Measurements from ENCODE around the gene PPP1R18.
"Not testable (repeated sequence)": the region's sequence is repeated elsewhere in the genome, so short reads cannot be mapped to it uniquely, and the experiment has no call there.

PPP1R18 gene

DNA sequence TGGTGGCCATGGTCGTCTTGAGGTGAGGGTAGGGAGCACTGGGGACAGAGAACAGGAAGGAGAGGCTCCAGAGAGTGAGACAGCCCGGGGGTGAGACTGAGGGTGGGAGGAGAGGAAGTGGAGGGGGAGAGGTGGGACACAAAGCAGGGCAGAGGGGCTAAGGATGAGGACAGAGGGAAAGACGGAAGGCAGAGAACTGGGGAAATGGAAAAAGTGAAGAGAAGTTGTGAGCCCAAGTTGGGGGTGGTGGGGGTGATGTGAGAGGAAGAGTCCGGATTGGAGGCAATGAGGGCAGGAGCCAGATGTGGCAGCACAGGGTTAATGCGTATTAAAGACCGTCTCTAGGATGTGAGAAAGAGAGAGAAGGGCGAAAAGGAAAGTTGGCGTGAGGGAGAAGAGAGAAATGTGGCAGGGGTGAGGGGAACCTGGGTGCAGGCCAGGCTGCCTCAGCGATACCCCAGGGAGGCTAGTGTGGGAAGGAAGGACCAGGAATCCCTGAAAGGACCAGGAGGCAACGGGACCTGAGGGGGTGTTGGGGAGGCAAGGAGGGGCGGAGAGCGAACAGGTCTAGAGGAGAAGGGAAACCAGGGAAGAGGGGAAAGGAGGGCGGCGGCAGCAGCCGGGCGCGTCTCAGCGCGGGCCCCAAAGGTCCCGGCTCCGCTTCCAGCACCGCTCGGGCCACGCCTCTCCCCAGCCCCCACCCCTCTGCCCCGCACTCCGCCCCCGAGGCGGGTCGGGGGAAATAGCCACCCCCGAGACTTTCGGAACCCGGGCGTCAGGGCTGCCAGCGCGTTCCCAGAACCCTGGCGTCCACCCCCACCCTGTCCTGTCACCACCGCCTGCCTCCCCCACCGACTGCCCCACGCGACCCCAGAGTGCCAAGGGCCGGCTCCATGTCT lies at the start of gene PPP1R18:
Gene PPP1R18 (minus strand): TSS at position 637 of the 899 bp plus-strand sequence. CDS start 627 bp downstream, at position 10.
- DNase-seq (ENCODE audit: low read depth), result no peak

- no peak for DNase-seq (ENCODE audit: low read depth)
These were observed 49.3 kb upstream of the PPP1R18 start for GRCh38 chr6:30735668-30736314.

GRCh38 chr6:30732237-30732943 lies 45.9 kb upstream of the PPP1R18 start:
- no peak for DNase-seq (ENCODE audit: low read depth)

DNA sequence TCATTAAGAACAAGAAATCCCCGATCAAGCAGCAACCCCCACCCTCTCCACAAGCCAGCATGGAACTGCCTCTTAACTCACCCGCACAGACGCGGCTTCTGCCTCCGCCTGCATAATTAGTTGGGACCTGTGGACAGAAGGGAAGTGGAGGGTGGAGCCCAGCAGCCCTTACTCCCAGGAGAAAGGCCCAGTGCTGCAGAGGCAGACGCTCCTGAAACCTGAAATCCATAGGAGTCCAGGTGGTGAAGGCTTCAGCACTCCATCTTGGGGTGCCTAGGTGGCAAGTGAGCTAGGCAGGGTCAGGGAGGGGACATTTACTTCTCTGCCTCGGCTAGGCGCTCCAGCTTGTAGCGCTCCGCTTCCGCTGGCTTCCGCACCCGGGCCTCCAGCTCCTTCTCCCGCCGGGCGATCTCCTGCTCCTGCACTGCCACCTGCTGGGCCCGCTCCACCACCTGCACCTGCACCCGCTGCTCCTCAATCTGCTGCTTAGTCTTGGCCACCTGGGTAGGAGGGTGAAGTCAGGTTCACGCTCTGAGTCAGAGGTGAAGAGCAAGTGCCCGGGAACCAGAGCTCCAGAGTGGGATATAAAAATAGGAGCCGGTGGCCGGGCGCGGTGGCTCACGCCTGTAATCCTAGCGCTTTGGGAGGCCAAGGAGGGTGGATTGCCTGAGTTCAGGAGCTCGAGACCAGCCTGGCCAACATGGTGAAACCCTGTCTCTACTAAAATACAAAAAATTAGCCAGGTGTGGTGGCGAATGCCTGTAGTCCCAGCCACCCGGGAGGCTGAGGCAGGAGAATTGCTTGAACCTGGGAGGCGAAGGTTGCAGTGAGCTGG lies 44.4 kb upstream of the PPP1R18 start:
- DNase-seq (ENCODE audit: low read depth), result no peak

GRCh38 chr6:30727920-30728553 lies 41.6 kb upstream of the PPP1R18 start:
- DNase-seq (ENCODE audit: low read depth), result no peak

DNA sequence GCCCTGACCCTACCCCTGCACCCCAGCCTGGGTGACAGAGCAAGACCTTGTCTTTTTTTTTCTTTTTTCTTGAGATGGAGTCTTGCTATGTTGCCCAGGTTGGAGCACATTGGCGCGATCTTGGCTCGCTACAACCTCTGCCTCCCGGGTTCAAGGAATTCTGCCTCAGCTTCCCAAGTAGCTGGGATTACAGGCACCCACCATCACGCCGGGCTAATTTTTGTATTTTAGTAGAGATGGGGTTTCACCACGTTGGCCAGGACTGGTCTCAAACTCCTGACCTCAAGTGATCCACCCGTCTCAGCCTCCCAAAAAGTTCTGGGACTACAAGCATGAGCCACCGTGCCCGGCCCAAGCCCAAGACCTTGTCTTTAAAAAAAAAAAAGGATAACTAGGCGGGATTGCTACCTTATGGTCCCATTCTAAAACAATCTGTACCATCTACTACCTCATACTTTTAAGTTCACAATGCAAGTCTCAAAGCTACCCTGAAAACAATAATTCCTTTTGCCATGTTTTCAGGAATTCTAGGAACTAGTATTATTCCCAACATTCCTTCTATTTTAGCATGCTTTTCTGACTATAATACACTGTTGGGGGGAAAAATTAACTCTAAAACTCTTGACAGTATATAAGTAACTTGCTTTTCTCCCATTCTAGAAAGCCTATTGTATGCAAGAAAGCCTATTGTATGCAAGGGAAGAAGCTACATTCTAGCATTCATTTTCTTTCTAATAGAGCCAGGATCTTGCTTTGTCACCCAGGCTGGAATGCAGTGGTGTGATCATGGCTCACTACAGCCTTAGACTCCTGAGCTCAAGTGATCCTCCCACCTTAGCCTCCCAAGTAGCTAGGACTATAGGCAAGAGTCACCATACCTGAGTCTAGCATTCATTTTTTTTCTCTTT lies 40.3 kb upstream of the PPP1R18 start:
- no peak for DNase-seq (ENCODE audit: low read depth)

DNA sequence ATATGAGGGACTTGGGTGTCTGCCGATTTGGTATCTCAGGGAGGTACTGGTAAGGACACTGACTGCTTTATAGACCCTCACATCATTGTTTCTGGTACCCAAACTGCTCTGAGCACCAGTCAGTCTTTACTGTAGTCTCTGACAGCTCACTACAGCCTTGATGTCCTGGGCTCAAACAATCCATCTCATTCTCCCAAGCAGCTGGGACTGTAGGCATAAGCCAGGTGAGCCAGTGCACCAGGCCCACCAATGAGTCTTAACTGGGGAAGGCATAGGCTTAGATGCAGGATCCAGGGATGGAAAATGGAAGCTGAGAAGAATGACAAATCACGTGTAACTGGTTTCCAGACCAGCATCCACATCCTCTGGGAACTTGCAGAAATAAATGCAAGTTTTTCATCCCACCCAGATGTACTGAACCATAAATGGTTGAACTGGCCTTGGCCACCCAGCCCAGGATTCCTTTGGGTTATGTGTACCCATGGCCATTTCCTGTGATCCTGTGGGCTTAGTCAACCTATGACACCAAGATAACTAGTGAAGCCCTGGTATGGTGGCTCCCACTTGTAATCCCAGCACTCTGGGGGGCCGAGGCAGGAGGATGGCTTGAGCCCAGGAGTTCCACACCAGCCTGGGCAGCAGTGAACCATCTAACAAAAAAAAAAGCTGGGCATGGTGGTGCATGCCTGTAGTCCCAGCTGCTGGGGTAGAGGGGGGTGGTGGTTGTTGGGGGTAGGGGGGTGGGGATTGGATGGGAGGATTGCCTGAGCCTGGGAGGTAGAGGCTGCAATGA lies 39.5 kb upstream of the PPP1R18 start:
- no peak for DNase-seq (ENCODE audit: low read depth)

DNA sequence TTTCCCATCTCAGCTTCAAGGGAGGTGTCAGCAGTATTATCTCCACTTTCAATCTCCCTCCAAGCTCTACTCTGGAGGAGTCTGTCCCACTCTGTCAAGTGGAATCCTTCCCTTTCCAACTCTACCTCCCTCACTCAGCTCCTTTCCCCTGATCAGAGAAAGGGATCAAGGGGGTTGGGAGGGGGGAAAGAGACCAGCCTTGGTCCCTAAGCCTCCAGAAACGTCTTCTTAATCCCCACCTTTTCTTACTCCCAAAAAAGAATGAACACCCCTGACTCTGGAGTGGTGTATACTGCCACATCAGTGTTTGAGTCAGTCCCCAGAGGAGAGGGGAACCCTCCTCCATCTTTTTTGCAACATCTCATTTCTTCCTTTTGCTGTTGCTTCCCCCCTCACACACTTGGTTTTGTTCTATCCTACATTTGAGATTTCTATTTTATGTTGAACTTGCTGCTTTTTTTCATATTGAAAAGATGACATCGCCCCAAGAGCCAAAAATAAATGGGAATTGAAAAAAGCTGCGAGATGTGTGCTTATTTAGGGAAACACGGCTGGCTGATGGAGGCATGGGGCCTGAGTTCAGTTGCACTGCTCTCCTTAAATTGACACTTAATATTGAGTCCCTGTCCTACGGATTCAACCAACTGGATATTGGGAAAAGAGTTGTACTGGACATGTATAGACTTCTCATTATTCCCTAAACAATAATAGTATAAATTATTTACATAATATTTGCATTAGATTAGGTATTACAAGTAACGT lies 38.6 kb upstream of the PPP1R18 start:
- DNase-seq (ENCODE audit: low read depth), result no peak

DNA sequence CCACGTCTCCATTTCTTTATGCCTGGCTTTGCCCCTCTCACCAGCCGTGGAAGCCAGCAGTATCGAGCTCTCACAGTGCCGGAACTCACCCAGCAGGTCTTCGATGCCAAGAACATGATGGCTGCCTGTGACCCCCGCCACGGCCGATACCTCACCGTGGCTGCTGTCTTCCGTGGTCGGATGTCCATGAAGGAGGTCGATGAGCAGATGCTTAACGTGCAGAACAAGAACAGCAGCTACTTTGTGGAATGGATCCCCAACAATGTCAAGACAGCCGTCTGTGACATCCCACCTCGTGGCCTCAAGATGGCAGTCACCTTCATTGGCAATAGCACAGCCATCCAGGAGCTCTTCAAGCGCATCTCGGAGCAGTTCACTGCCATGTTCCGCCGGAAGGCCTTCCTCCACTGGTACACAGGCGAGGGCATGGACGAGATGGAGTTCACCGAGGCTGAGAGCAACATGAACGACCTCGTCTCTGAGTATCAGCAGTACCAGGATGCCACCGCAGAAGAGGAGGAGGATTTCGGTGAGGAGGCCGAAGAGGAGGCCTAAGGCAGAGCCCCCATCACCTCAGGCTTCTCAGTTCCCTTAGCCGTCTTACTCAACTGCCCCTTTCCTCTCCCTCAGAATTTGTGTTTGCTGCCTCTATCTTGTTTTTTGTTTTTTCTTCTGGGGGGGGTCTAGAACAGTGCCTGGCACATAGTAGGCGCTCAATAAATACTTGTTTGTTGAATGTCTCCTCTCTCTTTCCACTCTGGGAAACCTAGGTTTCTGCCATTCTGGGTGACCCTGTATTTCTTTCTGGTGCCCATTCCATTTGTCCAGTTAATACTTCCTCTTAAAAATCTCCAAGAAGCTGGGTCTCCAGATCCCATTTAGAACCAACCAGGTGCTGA lies 37.6 kb upstream of the PPP1R18 start:
- not testable (repeated sequence) for DNase-seq (ENCODE audit: low read depth)

- DNase-seq (ENCODE audit: low read depth), result not testable (repeated sequence)
These were observed 36.9 kb upstream of the PPP1R18 start for GRCh38 chr6:30723159-30723842.

- no peak for DNase-seq (ENCODE audit: low read depth)
These were observed 36.1 kb upstream of the PPP1R18 start for GRCh38 chr6:30722280-30723112.

GRCh38 chr6:30722025-30722279 lies 35.5 kb upstream of the PPP1R18 start:
- not testable (repeated sequence) for DNase-seq (ENCODE audit: low read depth)

DNA sequence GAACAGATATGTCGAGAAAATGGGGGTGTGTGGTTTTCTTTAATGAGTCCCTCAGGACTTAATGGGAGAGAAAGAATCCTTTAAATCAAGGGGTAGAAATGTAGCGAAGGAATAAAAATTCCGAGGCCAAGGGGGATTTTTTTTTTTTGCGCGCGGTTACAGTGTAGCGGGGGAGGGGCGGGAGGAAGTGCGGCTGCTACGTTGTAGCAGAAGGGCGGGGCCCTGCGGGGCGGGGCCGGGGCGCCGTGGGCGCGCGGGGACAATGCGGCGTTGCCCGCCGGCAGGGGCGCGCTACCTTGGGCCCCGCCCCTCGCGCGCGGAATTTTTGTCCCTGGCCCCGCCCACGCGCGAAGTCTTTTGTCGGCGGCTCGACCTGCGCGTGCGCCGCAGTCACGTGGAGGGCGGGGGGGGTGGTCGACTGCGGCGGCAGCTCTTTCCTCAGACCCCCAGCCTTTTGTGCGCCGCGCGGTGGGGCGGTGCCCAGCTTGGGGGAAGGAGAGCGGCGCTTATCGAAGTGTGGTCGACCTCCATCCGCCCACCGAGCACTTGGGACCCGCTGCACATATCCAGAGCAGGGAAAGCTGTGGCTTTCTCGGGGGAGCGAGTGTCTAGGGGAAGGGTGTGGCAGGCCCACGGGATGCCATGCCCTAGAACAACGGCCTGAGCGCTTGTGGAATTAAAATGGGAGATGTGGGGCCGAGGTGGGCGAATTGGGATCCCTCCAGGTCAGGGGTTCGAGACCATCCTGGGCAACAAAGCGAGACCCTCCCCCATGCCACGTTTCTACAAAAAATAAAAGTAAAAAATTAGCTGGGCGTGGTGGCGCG lies 35.0 kb upstream of the PPP1R18 start:
- DNase-seq (ENCODE audit: low read depth), result peak; percentile 84

- DNase-seq (ENCODE audit: low read depth), result no peak
These were observed 34.3 kb upstream of the PPP1R18 start for GRCh38 chr6:30720738-30721197.

Data from HS-27A (cell line).